GM19467 (cell line): Measurements from ENCODE around the gene TFR2.

ENCODE experiments used
- ATAC-seq: cut with Tn5 transposase; IDR thresholded peaks from one replicate; pipeline ENCODE4 v1.9.1; 2021; ENCODE audit warnings: mild to moderate bottlenecking, moderate library complexity; ENCODE audit not compliant: unreplicated experiment

The TFR2 gene

DNA sequence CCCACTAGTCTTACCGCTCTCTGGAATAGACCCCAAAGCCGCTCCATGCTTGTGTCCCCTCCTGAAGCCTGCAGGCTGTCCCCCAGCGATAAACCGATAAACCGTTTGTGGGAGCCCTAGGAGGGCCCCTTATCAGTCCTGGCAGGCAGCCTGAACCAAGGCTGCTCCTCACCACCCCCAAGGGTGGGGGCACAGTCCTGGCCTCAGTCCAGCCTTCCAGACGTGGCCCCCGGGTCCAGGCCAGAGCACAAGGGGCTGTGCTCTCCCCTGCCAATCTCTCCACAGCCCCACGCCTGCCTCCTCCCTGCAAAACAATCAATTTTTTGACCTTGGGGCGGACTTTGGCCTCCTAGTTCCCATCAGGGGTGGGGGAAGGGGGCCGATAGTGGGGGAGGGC, at the start of gene TFR2:
TFR2 (minus strand) TSS at position 90 of the 397 bp plus-strand sequence; CDS start at position 47, 43 bp downstream.
- no peak for ATAC-seq

DNA sequence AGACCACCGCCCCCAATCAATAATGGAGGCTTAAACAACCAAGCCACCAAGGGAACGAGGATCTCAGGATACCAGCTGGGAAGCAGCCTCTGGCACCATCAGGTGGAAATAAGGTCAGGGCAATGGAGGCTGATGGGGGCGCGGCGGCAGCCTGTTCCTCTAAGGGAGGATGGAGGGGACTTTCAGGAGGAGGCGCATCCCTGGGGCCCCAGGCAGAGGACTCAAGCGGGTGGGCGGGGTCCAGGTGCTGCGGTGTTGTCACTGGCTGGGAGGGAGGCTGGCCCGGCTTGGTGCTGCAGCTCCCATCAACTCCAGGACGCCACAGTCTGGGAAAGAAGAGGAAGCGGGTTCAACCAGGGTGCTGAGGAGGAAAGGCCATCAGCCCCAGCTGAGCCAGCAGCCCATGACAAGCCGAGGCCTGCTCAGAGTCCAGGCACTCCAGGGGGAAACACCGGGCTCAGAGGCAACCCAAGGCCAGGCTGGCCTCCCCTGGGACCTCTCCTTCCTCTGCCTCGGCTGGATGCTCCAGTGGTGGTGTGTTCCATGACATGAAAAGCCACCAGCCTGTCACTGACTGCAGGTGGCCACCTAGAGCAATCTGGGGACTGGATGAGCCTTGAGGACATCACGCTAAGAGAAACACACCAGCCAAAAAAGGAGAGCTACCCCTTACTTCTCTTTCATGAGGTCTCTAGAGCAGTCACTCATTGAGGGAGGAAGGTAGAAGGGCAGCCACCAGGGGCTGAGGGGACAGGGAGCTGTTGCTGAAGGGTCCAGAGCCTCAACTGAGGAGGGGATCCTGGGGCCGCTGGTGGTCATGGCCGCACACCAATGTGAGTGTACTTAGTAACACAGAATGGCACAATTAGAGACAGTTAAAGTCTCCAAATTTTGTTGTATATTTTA, 48.1 kb upstream of the TFR2 start:
- ATAC-seq: no peak

DNA sequence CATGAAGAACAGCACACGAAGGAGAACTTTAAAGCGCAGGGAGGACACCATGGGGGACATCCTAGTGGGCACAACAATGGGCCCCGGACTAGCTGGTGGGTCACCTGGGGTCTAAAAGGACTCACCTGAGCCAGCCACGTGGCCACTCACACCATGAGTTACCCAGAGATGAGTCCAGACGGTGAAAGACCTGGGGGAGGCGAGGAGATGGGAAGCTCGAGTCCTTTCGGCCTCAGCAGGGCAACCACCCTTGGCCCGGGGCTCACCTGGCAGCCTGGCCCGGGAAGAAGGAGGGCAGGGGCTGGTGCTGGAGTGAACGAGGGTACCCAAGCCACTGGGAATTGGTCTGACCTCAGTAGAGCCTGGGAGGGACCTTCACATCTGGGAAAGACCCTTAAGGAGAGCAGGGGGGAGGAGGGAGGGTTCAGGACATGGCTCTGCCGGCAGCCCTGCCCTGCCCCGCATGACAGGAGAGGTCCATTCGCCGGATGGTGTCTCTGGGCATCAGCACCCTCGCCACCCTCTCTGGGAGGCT, 47.0 kb upstream of the TFR2 start:
- ATAC-seq: no peak

DNA sequence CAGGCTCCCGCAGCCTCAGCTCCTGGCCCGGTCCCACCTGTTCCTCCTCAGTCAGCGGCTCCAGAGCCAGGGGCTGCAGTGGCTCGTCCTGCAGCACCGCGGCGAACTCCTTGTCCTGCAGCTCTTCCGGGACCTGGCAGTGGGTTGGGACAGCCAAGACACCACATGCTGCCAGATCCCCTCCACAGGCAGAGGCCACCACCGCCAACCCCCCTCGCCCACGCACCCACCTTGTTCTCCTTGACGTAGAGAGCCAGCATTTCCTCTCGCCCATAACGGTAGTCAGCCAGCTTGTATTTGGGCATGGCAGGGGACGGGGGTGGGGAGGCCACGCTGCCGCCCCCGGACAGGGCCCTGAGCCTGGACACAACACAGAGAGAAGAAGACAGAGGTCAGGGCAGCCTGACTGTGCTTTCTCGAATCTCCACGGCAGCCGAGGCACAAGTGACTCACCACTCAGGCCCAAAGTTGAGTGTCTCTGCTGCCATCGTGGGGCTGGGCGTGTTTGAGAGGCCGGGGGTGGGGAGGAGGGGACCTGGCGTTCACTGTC, 46.5 kb upstream of the TFR2 start:
- ATAC-seq: no peak

DNA sequence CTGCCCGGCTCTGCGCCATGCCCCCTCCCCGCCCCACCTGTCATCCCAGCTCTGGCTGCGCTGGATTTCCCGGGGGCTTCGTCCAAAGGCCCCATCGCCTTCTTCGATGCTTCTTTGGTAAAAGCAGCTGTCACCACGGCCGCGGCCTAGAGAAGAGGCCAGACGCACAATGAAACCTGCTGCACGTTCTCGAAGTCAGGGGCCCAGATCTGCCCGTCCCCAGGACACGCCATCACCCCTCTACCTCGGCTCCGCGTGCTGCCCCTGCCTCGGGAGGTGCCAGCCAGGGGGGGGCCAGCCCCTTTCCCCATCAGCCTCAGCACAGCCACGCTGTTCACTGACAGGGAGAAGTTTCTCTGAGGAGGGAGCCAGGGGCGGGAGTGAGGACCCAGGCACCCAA, 45.9 kb upstream of the TFR2 start:
- no peak for ATAC-seq

DNA sequence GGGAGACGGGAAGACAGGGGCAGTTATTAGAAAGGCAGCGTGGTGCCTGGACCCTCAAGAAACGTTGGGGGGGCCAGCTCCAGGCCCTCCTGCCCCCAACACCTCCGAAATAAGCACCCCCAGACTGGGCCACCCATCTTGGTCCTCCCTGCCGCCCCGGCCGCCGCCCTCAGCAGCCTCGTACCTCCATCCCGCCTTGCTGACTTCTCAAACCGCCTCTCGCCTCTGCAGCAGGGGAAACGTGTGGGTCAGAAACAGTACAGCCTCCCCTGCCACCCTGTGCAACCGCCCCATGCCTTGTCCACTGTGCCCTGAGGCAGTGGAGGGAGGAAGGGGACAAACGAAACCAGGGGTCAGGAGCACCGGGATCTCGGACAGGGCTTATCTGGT, 45.5 kb upstream of the TFR2 start:
- ATAC-seq: no peak

DNA sequence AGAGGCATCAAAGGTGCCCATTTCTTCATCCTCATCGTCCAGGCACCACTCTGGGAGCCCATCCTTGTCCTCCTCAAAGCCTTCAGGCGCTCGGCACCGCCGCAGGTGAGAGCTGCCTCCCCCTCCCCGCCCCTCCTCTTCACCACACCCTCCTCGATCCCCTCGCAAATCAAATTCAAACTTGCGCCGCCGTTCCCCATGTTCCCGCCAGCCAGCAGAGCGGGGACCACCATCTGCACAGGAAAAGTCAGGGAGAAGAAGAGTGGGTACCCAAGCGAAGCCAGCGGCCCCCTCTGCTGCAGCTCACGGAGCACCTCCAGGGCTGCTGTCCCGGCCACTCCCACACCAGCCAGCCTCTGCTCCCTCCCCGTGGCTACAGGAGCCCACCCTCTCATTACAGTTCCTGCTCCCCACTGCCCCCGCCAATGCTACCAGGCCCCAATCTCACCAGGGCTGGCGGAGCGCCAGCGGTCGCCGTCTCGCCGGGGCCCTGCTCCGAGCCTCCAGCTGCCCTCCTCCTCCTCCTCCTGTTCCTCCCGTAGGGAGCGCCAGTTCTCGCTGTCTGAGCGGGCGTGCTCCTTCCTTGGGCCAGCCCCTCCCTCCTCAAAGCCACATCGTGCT, 45.0 kb upstream of the TFR2 start:
- ATAC-seq: no peak

DNA sequence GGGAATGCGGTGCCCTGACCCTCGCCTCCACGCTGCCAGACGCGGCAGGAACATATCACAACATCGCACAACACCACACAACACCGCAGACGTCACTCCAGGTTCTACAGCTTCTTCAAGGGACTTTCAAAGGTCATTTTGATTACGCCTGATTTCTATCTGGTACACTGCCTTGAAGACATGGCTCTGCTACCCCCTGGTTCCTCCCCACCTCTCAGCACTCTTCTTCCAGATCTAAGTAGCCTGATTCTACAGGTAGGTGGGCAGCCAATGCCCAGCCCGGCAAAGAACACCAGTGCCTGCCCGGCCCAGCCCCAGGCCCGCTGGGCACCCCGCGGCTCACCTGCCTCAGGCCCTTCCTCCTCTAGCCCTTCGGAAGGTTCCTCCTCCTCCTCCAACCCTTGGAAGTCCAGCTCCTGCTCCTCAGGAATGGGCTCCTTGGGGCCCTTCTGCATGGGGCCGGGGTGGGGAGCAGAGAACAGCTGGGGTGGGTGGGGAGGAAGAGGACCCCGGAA, 44.3 kb upstream of the TFR2 start:
- no peak for ATAC-seq

DNA sequence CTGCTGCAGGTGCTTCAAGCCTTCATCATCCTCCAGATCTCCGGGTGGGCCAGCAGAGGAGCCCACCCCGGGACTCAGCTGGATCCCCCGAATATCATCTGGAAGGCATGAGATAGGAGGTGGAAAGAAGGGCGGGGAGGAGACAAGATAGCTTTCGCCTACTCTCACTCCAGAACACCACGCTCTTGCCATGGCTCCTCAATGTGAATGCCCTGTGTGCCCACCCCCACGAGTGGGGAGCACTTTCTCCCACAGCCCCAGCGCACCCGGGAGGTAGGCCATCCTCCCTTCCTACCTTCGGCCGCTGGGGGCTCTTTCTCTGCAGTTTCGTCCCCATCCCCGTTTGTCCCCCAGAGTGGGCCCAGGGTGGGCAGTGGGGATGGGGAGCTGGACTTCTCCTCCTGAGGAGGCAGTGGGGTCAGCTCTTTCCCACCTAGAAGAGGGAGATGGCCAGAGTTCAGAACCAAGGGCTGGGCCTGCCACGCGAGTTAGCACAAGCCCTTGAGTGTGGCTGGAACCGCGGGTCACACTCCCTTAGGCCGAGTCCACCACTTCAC, 43.8 kb upstream of the TFR2 start:
- ATAC-seq: no peak

DNA sequence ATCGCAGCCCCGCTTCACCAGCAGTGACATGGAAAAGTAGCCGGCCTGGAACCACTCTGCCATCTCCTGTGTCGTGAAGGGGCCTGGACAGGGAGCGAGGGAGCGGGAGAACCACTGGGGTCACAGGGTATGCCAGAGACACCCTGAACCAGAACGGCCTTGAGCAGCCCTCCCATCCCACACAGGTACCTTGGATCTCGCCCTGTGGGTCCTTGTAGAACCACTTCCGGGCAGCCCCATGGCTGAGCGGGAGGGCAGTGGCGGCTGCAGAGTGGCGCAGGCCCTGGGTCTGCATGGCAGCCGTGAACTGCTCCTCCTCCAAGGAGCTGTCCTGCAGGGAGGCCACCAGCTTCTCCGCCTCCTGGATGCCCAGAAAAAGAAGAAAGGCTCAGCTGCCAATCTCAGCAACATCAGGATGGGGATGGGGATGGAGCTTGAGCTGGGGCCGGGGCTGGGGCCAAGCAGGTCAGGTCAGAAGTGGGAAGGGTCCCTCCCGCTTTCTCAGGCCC, 43.2 kb upstream of the TFR2 start:
- no peak for ATAC-seq

DNA sequence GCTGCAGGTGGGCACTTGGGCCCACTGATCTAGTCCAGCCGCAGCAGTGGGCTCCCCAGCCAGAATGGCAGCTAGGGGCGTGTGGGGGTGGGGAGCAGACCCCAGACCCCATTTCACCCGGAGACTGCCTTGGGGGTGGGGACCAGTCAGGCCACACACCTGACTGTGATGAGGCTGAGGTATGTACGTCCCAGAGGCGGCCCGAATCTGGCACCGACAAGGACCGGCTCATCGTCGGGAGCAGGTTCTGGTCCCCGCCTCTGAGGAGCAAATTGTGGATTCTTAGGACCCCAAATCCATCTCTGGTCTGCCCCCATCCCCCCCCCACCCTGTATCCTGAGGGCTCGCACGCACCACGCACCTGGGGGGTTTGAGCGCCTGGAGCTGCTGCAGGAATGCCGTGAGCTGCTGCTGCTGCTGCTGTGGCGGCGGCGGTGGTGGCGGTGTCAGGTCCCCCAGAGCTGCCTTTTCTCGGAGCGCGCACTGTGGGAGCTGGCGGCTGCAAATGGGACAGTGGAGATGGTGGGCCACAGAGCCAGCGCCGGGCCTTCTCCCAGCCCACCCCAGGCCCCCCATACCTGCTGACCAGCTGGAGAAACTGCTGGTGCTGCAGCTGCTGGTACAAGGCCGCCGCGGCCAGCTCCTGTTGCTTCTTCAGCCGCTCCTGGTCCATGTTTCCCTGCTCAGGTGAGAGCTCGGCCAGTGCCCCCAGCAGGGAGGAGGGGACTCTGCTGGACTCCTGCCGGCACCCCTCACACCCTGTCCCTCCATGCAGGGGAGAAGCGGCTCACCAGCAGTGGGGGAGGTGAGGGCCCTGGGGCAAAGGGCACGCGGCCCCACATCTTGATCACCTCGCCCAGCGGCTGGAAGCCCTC, 42.5 kb upstream of the TFR2 start:
- ATAC-seq: no peak

DNA sequence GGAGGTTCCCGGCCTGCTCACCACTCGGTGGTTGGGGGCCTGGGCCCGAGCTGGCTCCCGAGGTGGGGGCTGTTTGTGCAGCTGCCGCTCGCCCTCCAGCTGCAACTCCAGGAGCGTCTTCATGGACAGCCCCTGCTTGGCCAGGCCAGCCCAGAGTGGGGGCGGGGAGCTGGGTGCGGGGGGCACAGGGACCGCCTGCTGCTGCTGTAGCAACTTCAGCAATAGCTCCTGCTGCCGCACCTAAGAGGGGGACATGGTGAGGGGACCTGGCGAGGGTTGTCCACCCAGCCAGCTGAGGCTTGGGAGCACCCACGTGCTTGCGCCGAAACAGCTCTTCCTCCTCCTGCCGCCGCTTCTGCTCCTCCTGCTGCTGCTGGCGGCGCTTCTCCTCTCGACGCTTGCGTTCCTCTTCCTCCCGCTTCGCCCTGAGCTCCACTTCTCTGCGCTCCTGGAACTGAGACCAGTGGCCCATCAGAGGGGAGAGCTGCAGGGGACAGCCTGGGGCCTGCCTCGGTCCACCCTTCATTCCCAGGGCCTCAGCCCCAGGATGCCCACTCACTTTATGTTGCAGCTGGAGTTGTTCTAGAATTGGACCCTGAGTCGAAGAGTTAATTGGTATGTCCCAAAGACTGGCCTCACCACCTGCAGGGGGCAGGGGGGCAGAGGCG, 41.8 kb upstream of the TFR2 start:
- no peak for ATAC-seq

DNA sequence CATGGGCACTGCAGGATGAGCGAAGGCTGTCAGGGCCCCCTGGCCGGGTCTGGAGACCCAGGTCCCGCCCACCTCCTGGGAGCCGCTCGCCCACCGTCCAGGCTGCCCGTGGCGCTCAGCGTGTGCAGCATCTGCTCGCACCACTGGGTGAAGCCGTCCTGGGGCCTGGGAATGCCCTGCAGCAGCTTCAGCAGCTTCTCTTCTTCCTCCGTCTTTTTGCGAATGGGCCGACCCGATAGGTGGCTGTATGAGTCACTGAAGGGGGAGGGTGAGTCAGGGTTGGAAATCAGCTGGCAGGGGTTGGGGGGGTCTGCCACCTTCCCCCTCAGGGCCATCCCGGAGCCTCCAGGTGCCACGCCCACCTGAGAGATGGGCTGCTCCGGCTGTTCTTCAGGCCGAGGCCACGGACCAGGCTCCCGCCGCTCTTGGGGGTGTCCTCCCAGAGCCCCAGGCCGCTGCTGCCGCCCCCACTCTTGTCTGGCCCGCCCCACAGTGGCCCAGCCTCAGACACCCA, 40.9 kb upstream of the TFR2 start:
- no peak for ATAC-seq

DNA sequence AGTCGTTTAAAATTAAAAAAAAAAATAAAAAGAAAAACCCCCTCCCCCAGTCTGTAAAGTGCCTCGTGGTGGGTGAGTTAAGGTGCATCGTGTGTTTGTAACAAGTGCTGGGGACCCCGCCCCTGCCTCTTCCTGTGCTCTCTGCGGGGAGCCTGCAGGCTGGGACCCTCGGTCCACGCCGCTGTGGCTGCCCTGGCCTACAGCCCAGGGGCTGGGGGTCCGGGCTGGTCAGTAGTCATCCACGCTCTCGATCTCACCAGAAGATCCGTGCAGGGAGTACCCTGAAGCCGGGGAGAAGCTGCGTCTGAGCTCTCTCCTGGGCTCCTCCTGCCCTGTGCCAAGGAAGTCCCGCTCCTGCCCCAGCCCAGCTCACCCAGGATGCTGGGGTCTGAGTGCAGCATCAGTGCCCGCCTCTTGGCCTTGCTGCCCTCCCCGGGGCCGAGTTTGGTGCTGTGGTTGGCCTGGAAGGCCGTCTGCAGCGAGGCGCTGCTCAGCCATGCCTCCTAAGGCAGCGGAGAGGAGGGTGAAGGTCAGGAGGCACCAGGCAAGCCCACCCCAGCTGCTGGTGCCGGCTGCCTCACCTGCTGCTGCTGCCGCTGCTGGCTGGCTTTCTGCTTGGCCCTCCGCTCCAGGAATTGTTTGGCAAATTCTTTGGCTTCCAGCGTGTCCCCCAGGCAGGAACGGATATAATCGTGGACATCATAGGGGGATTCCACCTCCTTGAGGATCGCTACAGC, 40.3 kb upstream of the TFR2 start:
- ATAC-seq: no peak

DNA sequence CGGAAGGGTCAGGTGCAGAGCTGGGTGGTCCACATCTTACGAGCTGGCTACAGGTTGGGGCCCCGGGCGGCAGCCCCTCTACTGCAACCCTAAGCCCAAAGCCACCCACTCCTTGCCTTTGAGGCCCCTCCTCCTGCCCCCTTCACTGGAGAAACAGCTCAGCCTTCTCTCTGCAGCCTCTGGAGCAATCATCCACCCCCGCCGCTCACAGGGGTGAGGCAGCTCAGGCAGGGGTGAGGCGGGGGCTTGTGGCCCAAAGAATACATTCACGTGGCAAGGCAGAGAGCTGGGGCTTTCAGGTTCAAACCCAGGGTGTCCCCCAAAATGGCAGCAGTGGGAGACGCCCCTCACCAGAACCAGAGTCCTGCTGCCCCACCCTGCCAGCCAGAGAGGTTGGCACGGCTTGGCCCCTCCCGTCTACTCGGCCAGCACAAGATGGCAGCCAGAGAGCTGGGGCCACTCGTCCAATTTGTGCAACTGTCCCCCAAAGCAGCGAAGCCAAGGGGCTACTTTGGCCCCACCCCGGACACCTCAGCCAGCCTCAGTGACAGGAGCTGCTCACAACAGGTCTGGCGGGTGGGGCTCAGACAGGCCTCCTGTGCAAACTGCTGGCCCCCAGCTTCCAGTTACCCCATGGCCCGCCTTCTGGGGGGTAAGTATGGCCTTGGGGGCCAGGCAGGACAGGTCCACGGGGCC, 39.4 kb upstream of the TFR2 start:
- ATAC-seq: no peak

DNA sequence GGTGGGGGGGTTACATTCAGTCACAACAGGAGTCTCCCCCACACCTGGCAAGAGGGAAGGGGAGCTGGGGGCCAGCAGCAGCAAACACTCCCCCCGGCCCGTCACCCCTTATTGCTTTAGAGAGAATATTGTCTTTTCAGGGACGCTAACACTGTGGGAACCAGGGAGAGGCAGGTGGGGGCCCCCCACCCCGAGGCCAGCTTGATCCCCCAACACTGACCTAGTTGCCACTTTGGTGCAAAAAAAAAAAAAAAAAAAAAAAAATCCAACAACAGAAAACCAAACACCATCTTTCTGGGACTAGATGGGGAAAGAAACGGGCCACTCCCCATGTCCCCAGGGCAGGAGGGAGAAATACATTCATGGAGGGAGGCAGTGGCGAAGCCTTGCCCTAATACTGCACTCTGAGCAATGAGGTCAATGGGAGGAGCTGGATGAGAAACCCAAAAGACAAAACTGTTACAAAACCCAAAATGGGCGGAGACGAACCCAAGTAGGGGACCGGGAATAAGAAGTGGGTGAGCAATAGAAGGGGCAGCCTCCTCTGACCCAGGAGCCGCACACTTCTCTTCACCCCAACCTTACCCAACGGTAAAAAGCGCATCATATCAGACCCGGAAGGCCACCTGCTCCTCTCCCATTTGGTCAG, 38.7 kb upstream of the TFR2 start:
- ATAC-seq: no peak

DNA sequence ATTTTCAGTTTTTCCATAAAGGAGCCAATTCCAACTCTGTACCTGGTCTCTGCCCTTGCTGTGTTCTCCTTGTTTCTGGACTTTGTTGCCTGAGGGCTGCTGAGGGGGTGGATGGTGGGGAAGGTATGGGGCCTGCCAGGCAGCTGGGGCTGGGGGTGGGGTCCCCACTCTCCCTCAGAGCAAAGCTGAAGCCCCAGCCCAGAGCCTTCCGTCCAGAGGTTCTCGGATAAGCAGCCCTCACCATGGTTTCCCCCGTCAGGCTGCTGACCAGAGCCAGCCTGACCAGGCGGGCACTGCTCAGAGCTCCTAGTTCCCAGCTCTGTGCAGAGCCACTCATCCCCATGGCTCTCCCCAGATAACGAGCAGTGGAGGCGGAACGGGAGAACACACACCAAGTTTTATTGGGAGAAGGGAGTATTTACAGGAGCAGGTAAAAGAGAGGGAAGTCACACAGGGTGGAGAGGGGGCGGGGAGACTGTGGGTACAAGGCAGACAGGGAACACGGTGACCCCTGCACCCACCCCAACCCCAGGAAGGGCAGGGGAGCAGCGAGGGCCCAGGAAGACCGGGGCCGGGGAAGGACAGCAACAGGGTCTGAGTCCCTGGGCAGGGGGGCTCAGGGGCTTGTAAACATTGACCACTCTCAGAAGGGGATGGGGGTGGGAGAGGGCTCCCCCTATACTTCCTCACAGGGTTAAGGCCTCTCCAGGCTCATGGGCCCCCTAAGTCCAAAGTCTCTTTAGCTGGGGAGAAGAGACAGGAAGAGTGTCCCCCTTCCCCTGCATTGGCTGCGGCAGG, 38.0 kb upstream of the TFR2 start:
- no peak for ATAC-seq
